ENCODE results near the gene CMIP. TPM values are rescaled to one million over a fixed set of nuclear protein-coding genes. Genes with fewer than 3 reads are reported as not detected.

Gene CMIP
- total RNA-seq, 4 donors from 2014 or later = 63.9 to 89.9 (median 70.0) TPM

DNA sequence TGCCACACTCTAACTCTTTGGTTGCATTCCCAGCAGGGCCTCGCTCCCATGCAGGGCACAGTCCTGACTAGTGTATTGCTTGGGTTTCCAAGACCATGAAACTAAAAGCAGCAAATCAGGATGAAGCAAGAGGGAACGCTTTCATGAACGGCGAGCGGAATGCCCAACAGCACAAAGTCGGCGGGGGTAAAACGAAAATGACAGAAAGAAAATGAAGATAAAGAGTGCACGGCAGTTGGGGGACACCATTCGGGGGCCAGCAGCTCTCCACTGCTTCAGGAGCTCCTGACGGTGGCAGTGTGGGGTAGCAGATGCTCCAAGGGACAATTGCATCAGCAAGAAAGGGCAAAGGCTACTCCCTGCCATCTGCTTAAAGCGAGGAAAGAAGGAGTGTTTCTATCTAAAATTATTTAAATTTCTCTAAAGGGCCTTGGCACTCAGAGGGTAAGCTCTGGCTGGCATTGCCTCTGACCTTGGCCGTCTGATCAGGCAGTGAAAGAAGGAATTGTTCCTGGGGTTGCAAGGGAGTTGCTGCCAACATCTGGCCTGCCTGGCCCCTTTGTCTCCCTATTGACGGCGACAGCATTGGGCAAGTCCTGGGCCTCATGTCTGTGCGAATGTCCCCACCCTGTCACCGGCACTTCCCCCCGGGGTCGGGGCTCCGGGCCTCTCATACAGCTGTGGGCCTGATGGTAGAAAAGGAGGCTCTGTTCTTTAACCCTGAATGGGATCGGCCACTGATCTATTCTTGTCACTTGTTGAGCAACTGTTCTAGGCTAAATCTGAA lies 138.2 kb downstream of the CMIP start:
- Histone ChIP-seq H3K27me3 (no peaks in the 10 kb centered on the region), H3K36me3 (no peaks in the 10 kb centered on the region), H3K27ac (peak overlapping the region; percentile 91), H3K9me3 (no peaks in the 10 kb centered on the region), H3K4me3 (no peak overlapping the region), H3K4me1 (peaks cover 48% of the 10 kb centered on the region)
- 77% methylated on average over 21 of the region's 21 CpGs for WGBS
- TF ChIP-seq POLR2A (IDR thresholded peaks at IDR 0.05) (no peak), POLR2AphosphoS5 (IDR thresholded peaks at IDR 0.05) (no peak)
- TF ChIP-seq, protein P1, sequence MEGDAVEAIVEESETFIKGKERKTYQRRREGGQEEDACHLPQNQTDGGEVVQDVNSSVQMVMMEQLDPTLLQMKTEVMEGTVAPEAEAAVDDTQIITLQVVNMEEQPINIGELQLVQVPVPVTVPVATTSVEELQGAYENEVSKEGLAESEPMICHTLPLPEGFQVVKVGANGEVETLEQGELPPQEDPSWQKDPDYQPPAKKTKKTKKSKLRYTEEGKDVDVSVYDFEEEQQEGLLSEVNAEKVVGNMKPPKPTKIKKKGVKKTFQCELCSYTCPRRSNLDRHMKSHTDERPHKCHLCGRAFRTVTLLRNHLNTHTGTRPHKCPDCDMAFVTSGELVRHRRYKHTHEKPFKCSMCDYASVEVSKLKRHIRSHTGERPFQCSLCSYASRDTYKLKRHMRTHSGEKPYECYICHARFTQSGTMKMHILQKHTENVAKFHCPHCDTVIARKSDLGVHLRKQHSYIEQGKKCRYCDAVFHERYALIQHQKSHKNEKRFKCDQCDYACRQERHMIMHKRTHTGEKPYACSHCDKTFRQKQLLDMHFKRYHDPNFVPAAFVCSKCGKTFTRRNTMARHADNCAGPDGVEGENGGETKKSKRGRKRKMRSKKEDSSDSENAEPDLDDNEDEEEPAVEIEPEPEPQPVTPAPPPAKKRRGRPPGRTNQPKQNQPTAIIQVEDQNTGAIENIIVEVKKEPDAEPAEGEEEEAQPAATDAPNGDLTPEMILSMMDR (IDR thresholded peaks at IDR 0.05) = peak in 1 of 2 donors; percentile 7
- DNase-seq (ENCODE audit: low spot score in 2 of 2) = no peak

DNA sequence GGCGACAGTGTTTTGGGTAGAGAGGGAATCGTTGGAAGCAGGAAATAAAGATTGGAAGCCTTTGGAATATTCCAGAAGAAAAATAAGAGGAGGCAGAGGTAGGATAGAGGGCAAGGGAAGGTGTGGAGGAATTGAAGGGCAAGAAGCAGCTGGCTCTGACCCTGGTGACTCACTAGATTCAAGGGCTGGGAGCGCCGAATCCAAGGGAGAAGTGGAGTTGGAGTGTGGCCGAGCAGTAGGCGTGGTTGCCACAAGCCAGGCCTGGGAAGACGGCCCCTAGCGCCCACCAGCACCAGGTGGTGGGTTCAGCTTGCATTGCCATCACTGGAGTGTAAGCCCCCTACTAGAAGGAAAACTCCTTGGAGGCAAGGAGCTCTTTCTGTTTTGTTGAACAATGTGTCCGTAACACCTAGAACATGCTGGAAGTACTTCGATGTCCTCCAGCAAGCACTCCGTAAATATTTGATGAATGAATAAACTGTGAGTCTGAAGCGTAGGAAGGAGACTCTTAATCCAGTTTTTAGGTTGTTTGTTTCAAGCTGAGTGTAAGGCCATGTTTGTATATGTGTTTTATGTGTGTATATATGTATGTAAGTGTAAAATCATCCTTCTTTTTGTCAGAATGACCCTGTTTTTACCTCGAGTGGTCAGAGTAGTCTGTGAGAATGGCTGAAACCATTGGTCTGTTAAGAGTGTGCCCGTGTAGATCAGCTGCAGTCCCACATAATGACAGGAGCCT lies 139.5 kb downstream of the CMIP start:
- H3K4me3 ChIP-seq = no peak overlapping the region
- no peak for TF ChIP-seq EP300 (IDR thresholded peaks at IDR 0.05)
- peak in 1 of 3 donors; percentile 21 for TF ChIP-seq POLR2AphosphoS5 (IDR thresholded peaks at IDR 0.05)
- no peak for TF ChIP-seq POLR2A (IDR thresholded peaks at IDR 0.05)
- H3K27ac ChIP-seq = peak overlapping the region; percentile 91
- peaks cover 48% of the 10 kb centered on the region for H3K4me1 ChIP-seq
- WGBS = 49% methylated on average over 14 of the region's 14 CpGs
- DNase-seq (ENCODE audit: low spot score in 2 of 2) = no peak
- no peaks in the 10 kb centered on the region for H3K27me3 ChIP-seq
- no peaks in the 10 kb centered on the region for H3K36me3 ChIP-seq
- no peaks in the 10 kb centered on the region for H3K9me3 ChIP-seq

DNA sequence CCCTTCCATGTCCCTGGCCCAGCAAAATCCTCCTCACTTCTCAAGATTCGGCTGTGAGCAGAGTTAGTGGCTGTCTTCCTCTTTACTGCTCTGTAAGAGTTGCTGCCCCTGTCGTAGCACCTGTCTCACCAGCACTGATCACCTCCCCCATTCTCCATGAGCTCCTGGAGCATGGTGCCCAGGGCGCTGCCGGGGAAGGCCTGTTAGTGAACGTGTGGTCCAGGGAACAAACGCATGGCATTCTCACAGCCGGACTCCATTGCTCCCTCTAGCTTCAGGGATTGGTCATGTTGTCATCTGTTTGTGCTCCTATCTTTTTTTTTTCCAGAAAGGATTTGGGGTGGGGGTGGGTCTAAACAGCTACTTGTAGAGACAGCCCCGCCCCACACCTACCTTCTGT lies 141.2 kb downstream of the CMIP start:
- Histone ChIP-seq H3K27ac (no peak overlapping the region), H3K27me3 (no peaks in the 10 kb centered on the region), H3K9me3 (no peaks in the 10 kb centered on the region), H3K4me1 (peaks cover 44% of the 10 kb centered on the region), H3K4me3 (no peak overlapping the region), H3K36me3 (no peaks in the 10 kb centered on the region)
- WGBS = 90% methylated on average over 8 of the region's 8 CpGs
- no peak for TF ChIP-seq POLR2AphosphoS5 (IDR thresholded peaks at IDR 0.05)
- TF ChIP-seq POLR2A (IDR thresholded peaks at IDR 0.05) = no peak
- no peak for TF ChIP-seq EP300 (IDR thresholded peaks at IDR 0.05)
- TF ChIP-seq, protein P1 (IDR thresholded peaks at IDR 0.05) = no peak
- DNase-seq (ENCODE audit: low spot score in 2 of 2) = no peak

DNA sequence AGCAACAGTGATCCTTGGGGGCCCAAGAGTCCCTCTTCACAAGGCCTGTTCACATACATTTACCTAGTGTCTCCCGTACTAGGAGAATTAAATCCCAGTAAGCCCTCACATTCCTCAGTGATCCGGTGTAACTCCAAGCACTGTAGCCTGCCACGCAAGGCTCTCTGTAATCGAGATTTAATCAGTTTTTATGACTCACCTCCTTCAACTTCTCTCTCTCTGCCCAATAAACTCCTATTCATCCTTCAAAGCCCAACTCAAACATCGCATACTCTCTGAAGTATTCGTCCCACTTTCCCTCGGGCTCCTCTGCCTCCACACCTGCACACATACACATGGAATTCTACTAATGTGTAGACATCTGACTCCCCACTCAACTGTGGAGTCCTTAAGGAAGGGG lies 141.8 kb downstream of the CMIP start:
- Histone ChIP-seq H3K27ac (no peak overlapping the region), H3K4me3 (no peak overlapping the region), H3K36me3 (no peaks in the 10 kb centered on the region), H3K4me1 (peaks cover 43% of the 10 kb centered on the region), H3K27me3 (no peaks in the 10 kb centered on the region), H3K9me3 (no peaks in the 10 kb centered on the region)
- no peak for DNase-seq (ENCODE audit: low spot score in 2 of 2)
- no peak for TF ChIP-seq POLR2AphosphoS5 (IDR thresholded peaks at IDR 0.05)
- TF ChIP-seq, protein P1 (IDR thresholded peaks at IDR 0.05) = no peak
- no peak for TF ChIP-seq EP300 (IDR thresholded peaks at IDR 0.05)
- no peak for TF ChIP-seq POLR2A (IDR thresholded peaks at IDR 0.05)
- 84% methylated on average over 7 of the region's 7 CpGs for WGBS

DNA sequence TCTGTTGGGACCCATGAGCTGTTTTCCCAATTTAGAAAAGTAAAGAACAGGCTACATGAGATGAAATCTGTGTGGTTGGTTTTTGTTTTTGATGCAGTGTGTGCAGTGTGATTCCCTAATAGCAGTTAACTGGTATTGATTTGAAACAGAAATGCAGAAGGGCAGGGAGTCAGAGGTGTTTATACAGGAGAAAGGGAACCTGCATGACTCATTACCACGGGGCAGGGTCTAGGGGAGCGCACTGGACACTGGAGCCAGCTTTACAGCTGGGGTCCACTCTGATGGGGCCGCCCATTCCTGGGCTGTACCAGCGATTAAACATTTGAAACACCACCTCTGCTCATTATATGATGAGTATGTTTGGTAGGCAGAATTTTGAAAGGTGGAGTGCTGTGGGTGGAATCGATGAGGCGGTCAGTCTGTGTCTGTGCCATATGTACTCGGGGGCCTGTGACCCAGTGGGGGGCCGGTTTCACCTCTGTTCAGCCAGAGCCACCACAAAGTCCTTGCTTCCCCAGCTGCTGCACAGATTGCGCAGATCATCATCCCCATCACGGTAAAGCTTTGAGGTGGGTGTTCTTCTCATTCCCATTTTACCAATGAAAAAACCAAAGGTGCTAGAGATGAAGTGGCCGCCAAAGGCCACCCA lies 142.5 kb downstream of the CMIP start:
- Histone ChIP-seq H3K36me3 (no peaks in the 10 kb centered on the region), H3K27ac (no peak overlapping the region), H3K9me3 (no peaks in the 10 kb centered on the region), H3K4me1 (peaks cover 37% of the 10 kb centered on the region), H3K27me3 (no peaks in the 10 kb centered on the region), H3K4me3 (no peak overlapping the region)
- no peak for TF ChIP-seq POLR2A (IDR thresholded peaks at IDR 0.05)
- TF ChIP-seq, protein P1 (IDR thresholded peaks at IDR 0.05) = no peak
- no peak for TF ChIP-seq EP300 (IDR thresholded peaks at IDR 0.05)
- no peak for DNase-seq (ENCODE audit: low spot score in 2 of 2)
- 93% methylated on average over 11 of the region's 11 CpGs for WGBS
